Activated CD8-positive, alpha-beta memory T cell treated with anti-CD3 and anti-CD28 coated beads for 36 hours (primary cell): ENCODE results near the gene PABPN1L. TPM values are rescaled to one million over a fixed set of nuclear protein-coding genes. Genes with fewer than 3 reads are reported as not detected.

ENCODE experiments used
- CTCF ChIA-PET: fragments of 350-600 bp; sonication (Branson Sonifier 250); formaldehyde crosslinking; loops from one replicate; lab custom pipeline; 2021; ENCODE audit warnings: antibody characterized with exemption; lab: Charles Lee
- POLR2A ChIA-PET: fragments of 350-600 bp; sonication (Branson Sonifier 250); formaldehyde crosslinking; loops from one replicate; lab custom pipeline; 2021; ENCODE audit warnings: antibody characterized with exemption; lab: Charles Lee
- total RNA-seq, 2 experiments: library from RNA; stranded (reverse); gene quantifications; one replicate each; pipeline ENCODE4 v1.2.3, GENCODE V29; 2021

PABPN1L gene
- total RNA-seq, 2 experiments from 2014 or later: not detected

- ChIA-PET CTCF (no interaction called here), POLR2A (no interaction called here)
Observed at GRCh38 chr16:88874938-88875599, 8.6 kb upstream of the PABPN1L start.

GRCh38 chr16:88872650-88873331 is 6.3 kb upstream of the PABPN1L start:
- ChIA-PET POLR2A (no interaction called here), CTCF (no interaction called here)

- ChIA-PET POLR2A (no interaction called here), CTCF (interaction anchor here (0.5 to 1.3 kb wide), 2 partner anchors 14 to 39 kb away, joined by 3 read pairs; no protein-coding TSS in a partner anchor)
Observed at GRCh38 chr16:88871730-88872416, 5.4 kb upstream of the PABPN1L start.

- CTCF ChIA-PET: interaction anchor here (0.5 to 1.3 kb wide), 3 partner anchors 14 to 246 kb away, joined by 3 to 4 read pairs (median 3); no protein-coding TSS in a partner anchor
- POLR2A ChIA-PET: no interaction called here
Observed at GRCh38 chr16:88871349-88871702, 4.9 kb upstream of the PABPN1L start.

- ChIA-PET CTCF (interaction anchor here (0.6 to 1.3 kb wide), 2 partner anchors 13 to 247 kb away, joined by 3 to 4 read pairs; no protein-coding TSS in a partner anchor), POLR2A (no interaction called here)
Observed at GRCh38 chr16:88870608-88871348, 4.3 kb upstream of the PABPN1L start.

GRCh38 chr16:88869673-88869980 is 3.2 kb upstream of the PABPN1L start:
- ChIA-PET CTCF (no interaction called here), POLR2A (no interaction called here)

GRCh38 chr16:88868974-88869672 is 2.7 kb upstream of the PABPN1L start:
- CTCF ChIA-PET: no interaction called here
- POLR2A ChIA-PET: no interaction called here

- POLR2A ChIA-PET: no interaction called here
- CTCF ChIA-PET: interaction anchor here (0.7 kb wide), 1 partner anchor 699 kb away, joined by 3 read pairs; no protein-coding TSS in a partner anchor
Observed at GRCh38 chr16:88867581-88868246, 1.3 kb upstream of the PABPN1L start.

GRCh38 chr16:88865742-88866141 is 718 bp downstream of the PABPN1L start:
- POLR2A ChIA-PET: no interaction called here

GRCh38 chr16:88865310-88865709 is 1.1 kb downstream of the PABPN1L start:
- ChIA-PET CTCF (no interaction called here), POLR2A (no interaction called here)

More at GRCh38 chr16:88865742-88866141, 718 bp downstream of the PABPN1L start:
- CTCF ChIA-PET: no interaction called here

- ChIA-PET CTCF (no interaction called here), POLR2A (interaction anchor here (0.7 kb wide), 1 partner anchor 131 kb away, joined by 3 read pairs; no protein-coding TSS in a partner anchor)
Observed at GRCh38 chr16:88864521-88864920, 1.9 kb downstream of the PABPN1L start.

GRCh38 chr16:88864099-88864498 is 2.4 kb downstream of the PABPN1L start:
- POLR2A ChIA-PET: interaction anchor here (0.7 kb wide), 1 partner anchor 131 kb away, joined by 3 read pairs; no protein-coding TSS in a partner anchor

GRCh38 chr16:88863426-88863825 is 3.0 kb downstream of the PABPN1L start:
- ChIA-PET POLR2A (no interaction called here), CTCF (no interaction called here)

More at GRCh38 chr16:88864099-88864498, 2.4 kb downstream of the PABPN1L start:
- CTCF ChIA-PET: no interaction called here

GRCh38 chr16:88862968-88863367 is 3.5 kb downstream of the PABPN1L start:
- CTCF ChIA-PET: no interaction called here

GRCh38 chr16:88861359-88861758 is 5.1 kb downstream of the PABPN1L start:
- CTCF ChIA-PET: no interaction called here
- POLR2A ChIA-PET: no interaction called here

More at GRCh38 chr16:88862968-88863367, 3.5 kb downstream of the PABPN1L start:
- POLR2A ChIA-PET: no interaction called here

GRCh38 chr16:88859381-88860091 is 6.9 kb downstream of the PABPN1L start:
- POLR2A ChIA-PET: no interaction called here

GRCh38 chr16:88857728-88858339 is 8.6 kb downstream of the PABPN1L start:
- POLR2A ChIA-PET: interaction anchor here (0.6 to 1.9 kb wide), 4 partner anchors 46 to 307 kb away, joined by 3 to 13 read pairs (median 8); partner anchors contain the start of gene APRT
- CTCF ChIA-PET: interaction anchor here (0.6 to 3.3 kb wide), 17 partner anchors 11 to 406 kb away, joined by 3 to 37 read pairs (median 4); partner anchors contain the start of genes ACSF3 and APRT

More at GRCh38 chr16:88859381-88860091, 6.9 kb downstream of the PABPN1L start:
- CTCF ChIA-PET: no interaction called here
